Measurements from ENCODE around the gene CNIH3. TPM values are rescaled to one million over a fixed set of nuclear protein-coding genes. Genes with fewer than 3 reads are reported as not detected.
"Not testable (repeated sequence)": the region's sequence is repeated elsewhere in the genome, so short reads cannot be mapped to it uniquely, and the experiment has no call there.

CNIH3 gene
- 2.1 and 3.1 TPM in 2 replicates for total RNA-seq (2022)
- Bru-seq, nascent RNA: percentile 28 among the genes with signal in this experiment
- percentile 15 among the genes with signal in this experiment for BruChase-seq, experiment 1, labeled RNA remaining after a 6-hour chase
- BruChase-seq, experiment 2, labeled RNA remaining after a 2-hour chase: percentile 18 among the genes with signal in this experiment
- long read RNA-seq, partial matches to known transcripts: 0 of 6 reads
- long read RNA-seq, other reads (novel, unspliced or antisense): 5 of 6 reads

- H3K36me3 Mint-ChIP-seq (ENCODE audit: insufficient read depth, unreplicated experiment): peaks cover 15% of the 10 kb centered on the region
- H3K4me1 Mint-ChIP-seq (ENCODE audit: low read depth, unreplicated experiment): no peaks in the 10 kb centered on the region
- CTCF ChIA-PET: interaction anchor here (0.7 to 1.4 kb wide), 4 partner anchors 9 to 412 kb away, joined by 3 to 4 read pairs (median 3); no protein-coding TSS in a partner anchor
- no peaks in the 10 kb centered on the region for H3K9me3 Mint-ChIP-seq (ENCODE audit: low read depth, unreplicated experiment)
- no peak for TF ChIP-seq CTCF (IDR thresholded peaks at IDR 0.05; ENCODE audit: unreplicated experiment)
- BruUV-seq (replicated peaks): no TSS peak
- intact Hi-C loops (cut with micrococcal nuclease; ENCODE audit: unreplicated experiment): no loop called here
- no peak within 1 kb of the TSS for H3K27ac Mint-ChIP-seq (ENCODE audit: unreplicated experiment)
- peak; percentile 67 for DNase-seq
- peaks cover 49% of the 10 kb centered on the region for H3K27me3 Mint-ChIP-seq (ENCODE audit: unreplicated experiment)
- H3K4me3 Mint-ChIP-seq (ENCODE audit: low read depth, unreplicated experiment): peak within 1 kb of the TSS; percentile 77
Observed at GRCh38 chr1:224615861-224616755, at the start of gene CNIH3. Gene CNIH3 (plus strand): TSS chr1:224616317. CDS start chr1:224617175, 858 bp downstream.

- H3K9me3 Mint-ChIP-seq (ENCODE audit: low read depth, unreplicated experiment); CTCF ChIA-PET; H3K4me3 Mint-ChIP-seq (ENCODE audit: low read depth, unreplicated experiment); H3K27me3 Mint-ChIP-seq (ENCODE audit: unreplicated experiment); H3K36me3 Mint-ChIP-seq (ENCODE audit: insufficient read depth, unreplicated experiment); intact Hi-C loops (cut with micrococcal nuclease; ENCODE audit: unreplicated experiment); BruUV-seq (replicated peaks); H3K27ac Mint-ChIP-seq (ENCODE audit: unreplicated experiment); DNase-seq: not testable (repeated sequence)
- H3K4me1 Mint-ChIP-seq (ENCODE audit: low read depth, unreplicated experiment): peaks cover 27% of the 10 kb centered on the region
Observed at GRCh38 chr1:224566492-224566891, 49.6 kb upstream of the CNIH3 start.

- H3K4me3 Mint-ChIP-seq (ENCODE audit: low read depth, unreplicated experiment): no peak overlapping the region
- no peak for TF ChIP-seq CTCF (IDR thresholded peaks at IDR 0.05; ENCODE audit: unreplicated experiment)
- no peaks in the 10 kb centered on the region for H3K27me3 Mint-ChIP-seq (ENCODE audit: unreplicated experiment)
- CTCF ChIA-PET: no interaction called here
- H3K9me3 Mint-ChIP-seq (ENCODE audit: low read depth, unreplicated experiment): no peaks in the 10 kb centered on the region
- peaks cover 34% of the 10 kb centered on the region for H3K4me1 Mint-ChIP-seq (ENCODE audit: low read depth, unreplicated experiment)
- intact Hi-C loops (cut with micrococcal nuclease; ENCODE audit: unreplicated experiment): no loop called here
- no peak for DNase-seq
- H3K36me3 Mint-ChIP-seq (ENCODE audit: insufficient read depth, unreplicated experiment): no peaks in the 10 kb centered on the region
- BruUV-seq (replicated peaks): no TSS peak
- H3K27ac Mint-ChIP-seq (ENCODE audit: unreplicated experiment): no peak overlapping the region
Observed at GRCh38 chr1:224569276-224569675, 46.8 kb upstream of the CNIH3 start.

GRCh38 chr1:224571975-224572374 lies 44.1 kb upstream of the CNIH3 start:
- H3K27ac Mint-ChIP-seq (ENCODE audit: unreplicated experiment); H3K9me3 Mint-ChIP-seq (ENCODE audit: low read depth, unreplicated experiment); CTCF ChIA-PET; BruUV-seq (replicated peaks); intact Hi-C loops (cut with micrococcal nuclease; ENCODE audit: unreplicated experiment); H3K27me3 Mint-ChIP-seq (ENCODE audit: unreplicated experiment); H3K36me3 Mint-ChIP-seq (ENCODE audit: insufficient read depth, unreplicated experiment); H3K4me3 Mint-ChIP-seq (ENCODE audit: low read depth, unreplicated experiment): not testable (repeated sequence)
- peak; percentile 39 for DNase-seq
- H3K4me1 Mint-ChIP-seq (ENCODE audit: low read depth, unreplicated experiment): peaks cover 16% of the 10 kb centered on the region

GRCh38 chr1:224579526-224579925 lies 36.6 kb upstream of the CNIH3 start:
- peaks cover 7% of the 10 kb centered on the region for H3K9me3 Mint-ChIP-seq (ENCODE audit: low read depth, unreplicated experiment)
- DNase-seq: no peak
- H3K4me3 Mint-ChIP-seq (ENCODE audit: low read depth, unreplicated experiment): no peak overlapping the region
- no peaks in the 10 kb centered on the region for H3K36me3 Mint-ChIP-seq (ENCODE audit: insufficient read depth, unreplicated experiment)
- peaks cover 26% of the 10 kb centered on the region for H3K4me1 Mint-ChIP-seq (ENCODE audit: low read depth, unreplicated experiment)
- CTCF ChIA-PET: no interaction called here
- no TSS peak for BruUV-seq (replicated peaks)
- no peak for TF ChIP-seq CTCF (IDR thresholded peaks at IDR 0.05; ENCODE audit: unreplicated experiment)
- H3K27ac Mint-ChIP-seq (ENCODE audit: unreplicated experiment): no peak overlapping the region
- intact Hi-C loops (cut with micrococcal nuclease; ENCODE audit: unreplicated experiment): no loop called here
- no peaks in the 10 kb centered on the region for H3K27me3 Mint-ChIP-seq (ENCODE audit: unreplicated experiment)
